LNCAP (cell line): ENCODE data around the gene SGSM1.

Experiments used
- TF ChIP-seq, protein P1 (sequence below): fragments of 450-650 bp; IDR thresholded peaks from 2 replicates; pipeline ENCODE4 v1.5.1; 2017; ENCODE audit warnings: mild to moderate bottlenecking

The SGSM1 gene

DNA sequence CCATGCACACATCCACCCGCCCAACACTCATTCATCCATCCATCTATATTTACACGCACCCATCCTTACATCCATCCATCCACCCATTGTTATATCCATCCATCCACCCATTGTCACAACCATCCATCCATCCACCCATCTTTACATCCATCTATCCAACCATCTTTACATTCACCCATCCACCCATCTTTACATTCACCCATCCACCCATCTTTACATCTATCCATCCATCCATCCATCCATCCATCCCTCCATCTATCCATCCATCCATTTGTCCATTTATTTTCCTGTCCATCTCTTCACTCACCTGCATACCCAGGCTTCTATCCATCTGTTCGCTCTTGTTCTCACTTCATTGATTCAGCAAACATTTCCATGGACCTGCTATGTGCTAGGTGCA is 49.8 kb downstream of the SGSM1 start:
- TF ChIP-seq, protein P1, sequence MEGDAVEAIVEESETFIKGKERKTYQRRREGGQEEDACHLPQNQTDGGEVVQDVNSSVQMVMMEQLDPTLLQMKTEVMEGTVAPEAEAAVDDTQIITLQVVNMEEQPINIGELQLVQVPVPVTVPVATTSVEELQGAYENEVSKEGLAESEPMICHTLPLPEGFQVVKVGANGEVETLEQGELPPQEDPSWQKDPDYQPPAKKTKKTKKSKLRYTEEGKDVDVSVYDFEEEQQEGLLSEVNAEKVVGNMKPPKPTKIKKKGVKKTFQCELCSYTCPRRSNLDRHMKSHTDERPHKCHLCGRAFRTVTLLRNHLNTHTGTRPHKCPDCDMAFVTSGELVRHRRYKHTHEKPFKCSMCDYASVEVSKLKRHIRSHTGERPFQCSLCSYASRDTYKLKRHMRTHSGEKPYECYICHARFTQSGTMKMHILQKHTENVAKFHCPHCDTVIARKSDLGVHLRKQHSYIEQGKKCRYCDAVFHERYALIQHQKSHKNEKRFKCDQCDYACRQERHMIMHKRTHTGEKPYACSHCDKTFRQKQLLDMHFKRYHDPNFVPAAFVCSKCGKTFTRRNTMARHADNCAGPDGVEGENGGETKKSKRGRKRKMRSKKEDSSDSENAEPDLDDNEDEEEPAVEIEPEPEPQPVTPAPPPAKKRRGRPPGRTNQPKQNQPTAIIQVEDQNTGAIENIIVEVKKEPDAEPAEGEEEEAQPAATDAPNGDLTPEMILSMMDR: no peak

DNA sequence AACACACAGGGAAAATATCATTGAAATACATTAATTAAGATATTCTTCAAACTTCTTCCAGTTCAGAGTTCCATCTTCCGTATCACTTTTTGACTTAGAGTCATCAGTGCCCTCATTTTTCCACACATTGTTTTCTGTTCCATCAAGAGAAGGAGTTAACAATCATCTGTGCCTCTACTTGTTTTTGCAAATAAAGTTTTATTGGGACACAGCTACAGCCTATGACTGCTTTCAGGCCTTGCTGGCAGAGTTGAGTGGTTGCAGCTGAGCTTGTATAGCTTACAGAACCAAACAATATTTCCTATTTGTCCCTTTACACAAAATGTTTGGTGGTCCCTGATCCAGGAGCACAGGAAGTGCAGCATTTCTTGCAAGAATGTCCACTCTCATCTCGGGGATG is 51.6 kb downstream of the SGSM1 start:
- TF ChIP-seq, protein P1: no peak

DNA sequence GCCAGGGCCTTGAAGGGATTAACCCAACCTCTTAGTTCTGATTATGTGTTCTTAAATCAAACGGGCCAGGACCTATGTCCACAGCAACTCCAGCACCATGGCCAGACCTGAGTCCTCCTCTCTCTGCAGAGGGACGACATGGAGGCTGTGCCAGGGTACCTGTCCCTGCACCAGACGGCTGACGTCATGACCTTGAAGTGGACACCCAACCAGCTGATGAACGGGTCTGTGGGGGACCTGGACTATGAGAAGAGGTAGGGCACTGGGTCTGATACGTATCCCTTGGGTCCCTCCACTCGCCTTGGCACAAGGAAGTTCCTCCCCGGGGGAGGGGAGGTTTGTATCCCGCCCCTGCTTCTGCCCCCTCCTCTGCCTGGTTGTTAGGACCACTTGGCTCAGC is 53.6 kb downstream of the SGSM1 start:
- TF ChIP-seq, protein P1: no peak

DNA sequence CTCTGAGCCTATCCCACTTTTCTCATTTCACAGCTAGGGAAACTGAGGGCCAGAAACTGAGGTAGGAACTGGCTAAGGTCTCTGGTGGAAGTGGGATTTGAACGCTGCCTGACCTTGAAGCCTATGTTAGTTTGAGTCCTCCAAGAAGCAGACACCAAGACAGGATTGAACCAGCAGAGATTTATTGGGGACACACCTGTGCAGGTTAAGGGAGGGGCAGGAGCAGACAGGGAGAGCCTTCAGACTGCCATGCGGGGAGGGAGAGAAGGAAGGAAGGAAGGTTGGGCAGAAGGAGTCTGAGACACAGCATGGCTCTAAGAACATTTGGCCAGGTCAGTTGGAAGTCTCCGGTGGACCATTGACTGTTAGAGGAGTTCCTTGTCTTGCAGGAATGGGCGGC is 59.5 kb downstream of the SGSM1 start:
- TF ChIP-seq, protein P1: no peak

DNA sequence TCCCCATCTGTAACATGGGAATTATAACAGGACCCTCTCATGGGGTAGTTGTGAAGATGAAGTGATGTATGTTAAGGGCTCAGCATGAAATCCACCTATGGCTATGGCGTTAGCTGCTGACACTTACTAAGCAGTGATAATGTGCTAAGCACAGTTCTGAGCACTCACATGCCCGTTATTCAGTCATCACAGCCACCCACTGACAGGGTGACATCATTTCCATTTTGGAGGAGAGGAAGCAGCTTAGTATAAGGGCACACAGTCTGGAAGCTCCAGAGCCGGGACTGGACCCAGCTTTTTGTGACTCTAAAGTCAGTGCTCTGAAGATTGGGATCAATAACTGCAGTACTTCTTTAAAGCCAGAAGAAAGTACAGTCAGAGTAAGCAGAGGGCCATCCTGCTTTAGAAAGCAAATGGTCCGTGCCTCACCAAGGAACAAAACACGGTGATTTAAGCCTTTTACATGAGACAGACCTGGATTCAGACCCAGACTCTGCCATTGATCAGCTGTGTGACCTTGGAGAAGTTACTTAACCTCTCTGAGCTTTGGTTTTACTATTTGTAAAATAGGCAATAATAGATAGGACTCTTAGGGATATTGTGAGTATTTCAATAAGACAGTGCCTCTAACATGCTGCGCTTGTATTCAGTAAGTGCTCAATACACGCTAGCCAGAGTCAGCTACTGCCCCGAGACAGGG is 61.5 kb downstream of the SGSM1 start:
- TF ChIP-seq, protein P1: no peak

DNA sequence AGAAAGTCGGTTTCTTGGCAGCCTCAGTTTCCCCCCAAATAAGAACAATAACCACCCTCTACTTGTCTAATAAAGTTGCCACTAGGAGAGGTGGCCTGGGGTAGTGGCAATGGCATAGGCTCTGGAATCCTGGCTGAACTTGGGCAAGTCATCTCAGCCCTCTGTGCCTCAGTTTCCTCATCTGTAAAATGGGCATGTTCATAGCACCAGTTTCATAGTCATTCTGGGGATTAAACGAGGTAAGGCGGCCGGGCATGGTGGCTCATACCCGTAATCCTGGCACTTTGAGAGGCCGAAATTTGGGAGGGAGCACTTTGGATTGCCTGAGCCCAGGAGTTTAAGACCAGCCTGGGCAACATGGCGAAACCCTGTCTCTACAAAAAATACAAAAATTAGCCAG is 63.0 kb downstream of the SGSM1 start:
- TF ChIP-seq, protein P1: no peak

DNA sequence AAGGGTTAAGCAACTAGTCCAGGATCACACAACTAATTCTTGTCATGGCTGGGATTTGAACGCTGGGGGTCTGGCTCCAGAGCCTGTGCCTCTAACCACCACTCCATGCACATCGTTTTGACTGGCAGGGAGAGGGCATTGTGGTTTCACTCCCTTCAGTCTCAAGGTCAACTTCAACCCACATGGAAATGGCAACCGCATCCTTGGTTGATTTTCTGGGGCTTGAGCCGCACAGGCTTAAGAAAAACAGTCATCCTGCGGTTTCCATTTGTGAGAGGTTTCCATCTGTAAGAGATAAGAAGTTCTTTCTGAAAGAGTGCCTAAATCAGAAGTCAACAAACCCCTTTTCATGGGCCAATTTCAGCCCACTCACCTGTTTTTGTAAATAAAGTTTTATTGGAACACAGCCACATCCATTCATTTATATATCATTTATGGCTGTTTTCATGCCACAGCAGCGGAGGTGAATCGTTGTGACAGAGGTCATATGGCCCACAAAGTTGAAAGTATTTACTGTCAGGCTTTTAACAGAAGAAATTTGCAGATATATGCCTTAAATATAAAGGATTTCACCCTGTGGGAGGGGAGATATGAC is 65.7 kb downstream of the SGSM1 start:
- TF ChIP-seq, protein P1: no peak
